ENCODE measurements around the gene ZNF700. TPM values are rescaled to one million over a fixed set of nuclear protein-coding genes. Genes with fewer than 3 reads are reported as not detected.
"Not testable (repeated sequence)": the region's sequence is repeated elsewhere in the genome, so short reads cannot be mapped to it uniquely, and the experiment has no call there.

Gene ZNF700
- total RNA-seq: 10 to 100 TPM in 3 of 4 donors, 1 to 10 TPM in 1; 7.1 to 19.6 (median 11.4) TPM

- TF ChIP-seq EP300 (IDR thresholded peaks at IDR 0.05) (no peak), POLR2AphosphoS5 (IDR thresholded peaks at IDR 0.05) (peak; percentile 63), POLR2A (IDR thresholded peaks at IDR 0.05) (peak in 1 of 2 donors; percentile 56), CTCF (IDR thresholded peaks at IDR 0.05) (no peak)
- Histone ChIP-seq H3K4me3 (peak within 1 kb of the TSS; percentile 91 to 94), H3K36me3 (no peaks in the 10 kb centered on the region), H3K27ac (peak within 1 kb of the TSS; percentile 92 to 96 (median 94)), H3K9me3 (no peaks in the 10 kb centered on the region), H3K27me3 (no peaks in the 10 kb centered on the region), H3K4me1 (peaks cover 0 to 34% (median 9%) of the 10 kb centered on the region in 3 donors)
- no CpG with 5 or more reads among the region's 53 CpGs for WGBS, 2 donors (ENCODE audit: low coverage in 1 of 2)
- peak; percentile 98 for ATAC-seq
These were observed at the start of gene ZNF700 for GRCh38 chr19:11924886-11925650. Gene ZNF700 (plus strand): TSS chr19:11925107. CDS start chr19:11925211, 104 bp downstream.

- peak in 2 of 4 experiments; percentile 31 to 34 for TF ChIP-seq CTCF (IDR thresholded peaks at IDR 0.05)
- WGBS, 2 donors (ENCODE audit: low coverage in 1 of 2): 75 to 80% methylated on average over 2 to 15 of the region's 16 CpGs
- not testable (repeated sequence) for H3K4me1 ChIP-seq, H3K27me3 ChIP-seq, H3K9me3 ChIP-seq, H3K36me3 ChIP-seq, ATAC-seq, H3K4me3 ChIP-seq, H3K27ac ChIP-seq
These were observed 45.1 kb upstream of the ZNF700 start for GRCh38 chr19:11879687-11880266.

GRCh38 chr19:11880598-11880997, 44.3 kb upstream of the ZNF700 start:
- H3K36me3 ChIP-seq: no peaks in the 10 kb centered on the region
- 87% methylated on average over 9 of the region's 12 CpGs; no CpG with 5 or more reads in 1 of the 2 donors for WGBS, 2 donors (ENCODE audit: low coverage in 1 of 2)
- H3K27ac ChIP-seq: no peak overlapping the region
- H3K4me3 ChIP-seq: no peak overlapping the region
- no peak for TF ChIP-seq EP300 (IDR thresholded peaks at IDR 0.05)
- TF ChIP-seq POLR2A (IDR thresholded peaks at IDR 0.05): no peak
- TF ChIP-seq CTCF (IDR thresholded peaks at IDR 0.05): no peak
- TF ChIP-seq POLR2AphosphoS5 (IDR thresholded peaks at IDR 0.05): no peak
- peaks cover 4% of the 10 kb centered on the region for H3K27me3 ChIP-seq
- peaks cover 0 to 5% (median 2%) of the 10 kb centered on the region in 3 donors for H3K4me1 ChIP-seq
- no peak for ATAC-seq
- H3K9me3 ChIP-seq: no peaks in the 10 kb centered on the region

- 24% methylated on average over 6 to 7 of the region's 10 CpGs for WGBS, 2 donors (ENCODE audit: low coverage in 1 of 2)
- H3K4me1 ChIP-seq: peaks cover 0 to 5% (median 2%) of the 10 kb centered on the region in 3 donors
- H3K9me3 ChIP-seq: no peaks in the 10 kb centered on the region
- ATAC-seq: no peak
- no peak overlapping the region for H3K4me3 ChIP-seq
- no peak overlapping the region for H3K27ac ChIP-seq
- TF ChIP-seq CTCF (IDR thresholded peaks at IDR 0.05) (peak; percentile 55 to 77 (median 62)), POLR2A (IDR thresholded peaks at IDR 0.05) (no peak)
- H3K27me3 ChIP-seq: peaks cover 4% of the 10 kb centered on the region
- no peaks in the 10 kb centered on the region for H3K36me3 ChIP-seq
These were observed 43.6 kb upstream of the ZNF700 start for GRCh38 chr19:11881151-11881800.
